Neural progenitor cell (in vitro differentiated cells): Measurements from ENCODE around the gene FABP1.

ENCODE experiments used
- EZH2 ChIP-seq: fragments of 200-600 bp; sonication (generic); IDR thresholded peaks from 2 replicates; pipeline ENCODE4 v1.6.1; 2017; ENCODE audit warnings: antibody characterized with exemption, mild to moderate bottlenecking, moderate library complexity
- EZH2phosphoT487 ChIP-seq: fragments of 200-600 bp; sonication (generic); IDR thresholded peaks from 2 replicates; pipeline ENCODE4 v1.6.1; 2017; ENCODE audit warnings: antibody characterized with exemption
- TF ChIP-seq, protein P1 (sequence below): fragments of 200-600 bp; sonication (generic); IDR thresholded peaks from 2 replicates; pipeline ENCODE4 v1.5.1; 2017; ENCODE audit warnings: antibody characterized with exemption, mild to moderate bottlenecking

DNA sequence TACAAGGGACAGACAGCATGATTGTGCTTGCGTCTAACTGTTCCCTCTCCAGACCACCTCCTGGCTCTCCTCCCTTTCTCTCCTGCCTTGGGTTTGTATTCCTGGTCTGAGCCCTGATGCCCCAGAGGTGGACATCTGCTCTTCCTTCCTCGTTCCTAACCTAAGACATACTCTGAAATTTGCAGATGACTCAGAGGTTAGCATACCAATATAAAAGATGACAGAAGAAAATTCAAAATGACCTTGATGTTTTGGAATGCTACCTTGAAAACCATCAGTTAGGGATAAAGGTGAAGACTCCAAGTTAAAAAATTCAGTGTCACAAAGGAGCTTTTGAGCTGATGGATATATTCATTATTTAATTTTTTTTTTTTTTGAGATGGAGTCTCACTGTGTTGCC is 47.3 kb downstream of the FABP1 start:
- TF ChIP-seq, protein P1, sequence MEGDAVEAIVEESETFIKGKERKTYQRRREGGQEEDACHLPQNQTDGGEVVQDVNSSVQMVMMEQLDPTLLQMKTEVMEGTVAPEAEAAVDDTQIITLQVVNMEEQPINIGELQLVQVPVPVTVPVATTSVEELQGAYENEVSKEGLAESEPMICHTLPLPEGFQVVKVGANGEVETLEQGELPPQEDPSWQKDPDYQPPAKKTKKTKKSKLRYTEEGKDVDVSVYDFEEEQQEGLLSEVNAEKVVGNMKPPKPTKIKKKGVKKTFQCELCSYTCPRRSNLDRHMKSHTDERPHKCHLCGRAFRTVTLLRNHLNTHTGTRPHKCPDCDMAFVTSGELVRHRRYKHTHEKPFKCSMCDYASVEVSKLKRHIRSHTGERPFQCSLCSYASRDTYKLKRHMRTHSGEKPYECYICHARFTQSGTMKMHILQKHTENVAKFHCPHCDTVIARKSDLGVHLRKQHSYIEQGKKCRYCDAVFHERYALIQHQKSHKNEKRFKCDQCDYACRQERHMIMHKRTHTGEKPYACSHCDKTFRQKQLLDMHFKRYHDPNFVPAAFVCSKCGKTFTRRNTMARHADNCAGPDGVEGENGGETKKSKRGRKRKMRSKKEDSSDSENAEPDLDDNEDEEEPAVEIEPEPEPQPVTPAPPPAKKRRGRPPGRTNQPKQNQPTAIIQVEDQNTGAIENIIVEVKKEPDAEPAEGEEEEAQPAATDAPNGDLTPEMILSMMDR = no peak
- no peak for TF ChIP-seq EZH2
- no peak for TF ChIP-seq EZH2phosphoT487
